ENCODE data around the gene HOXC10. TPM values are rescaled to one million over a fixed set of nuclear protein-coding genes. Genes with fewer than 3 reads are reported as not detected.

The HOXC10 gene
- total and polyA plus RNA-seq, 10 of the 15 experiments (the other 5 are each of a cell fraction or from before 2014, with no cell fraction given), result 0.59 TPM; not detected in 9

GRCh38 chr12:54008260-54008552 lies 23.3 kb downstream of the HOXC10 start:
- H3K27me3 ChIP-seq (replicated peaks in 1 of 2; ENCODE audit: control insufficient read depth in 2 of 2, insufficient read depth in 2 of 2, low read length in 1 of 2), result peaks cover 32 to 37% of the 10 kb centered on the region in 2 experiments
- H3K4me1 ChIP-seq (ENCODE audit: control insufficient read depth, insufficient read depth, low read length), result peaks cover 6% of the 10 kb centered on the region
- CTCF ChIA-PET, result interaction anchor here (1.1 to 6.1 kb wide), 10 partner anchors 8 to 207 kb away, joined by 3 to 105 read pairs (median 20); partner anchors contain the start of genes HOXC5 and SMUG1
- no peak overlapping the region for H2AFZ ChIP-seq (ENCODE audit: control insufficient read depth, low read depth, low read length)
- no TSS peak for BruUV-seq (replicated peaks)
- no peak overlapping the region for H3K27ac ChIP-seq (ENCODE audit: control insufficient read depth, insufficient read depth)
- DNase-seq (ENCODE audit: low read depth, low spot score), result no peak
- H3K79me2 ChIP-seq (ENCODE audit: control insufficient read depth, insufficient read depth, low read length), result no peaks in the 10 kb centered on the region
- H3K4me2 ChIP-seq (ENCODE audit: control insufficient read depth, insufficient read depth), result no peak overlapping the region
- 5% methylated on average over 2 of the region's 2 CpGs for WGBS (ENCODE audit: insufficient coverage, insufficient replicate concordance, low lambda C conversion rate, missing lambda C conversion rate)
- intact Hi-C loops (cut with micrococcal nuclease; ENCODE audit: unreplicated experiment), result loop anchor here (10.0 kb wide), 1 partner anchor 367 kb away; no protein-coding TSS in a partner anchor
- H4K20me1 ChIP-seq (ENCODE audit: control insufficient read depth, insufficient read depth), result no peaks in the 10 kb centered on the region
- H3K9ac ChIP-seq (ENCODE audit: control insufficient read depth, insufficient read depth, low read length), result no peak overlapping the region
- in situ Hi-C loops (cut with MboI), result no loop called here
- SMC1A ChIA-PET (ENCODE audit: uncharacterized antibody, unreplicated experiment), result interaction anchor here (0.8 to 3.4 kb wide), 7 partner anchors 8 to 194 kb away, joined by 3 to 37 read pairs (median 6); partner anchors contain the start of genes HOXC5, HOXC9 and SMUG1
- TF ChIP-seq ZNF274 (IDR thresholded peaks at IDR 0.05; ENCODE audit: insufficient read depth, insufficient read length) (no peak), BCL11A (IDR thresholded peaks at IDR 0.05; ENCODE audit: low read depth, low read length) (no peak), CUX1 (IDR thresholded peaks at IDR 0.05; ENCODE audit: insufficient replicate concordance, low read depth, low read length) (no peak), MEF2B (IDR thresholded peaks at IDR 0.05; ENCODE audit: partially characterized antibody, poor library complexity, severe bottlenecking) (no peak), YY1 (IDR thresholded peaks at IDR 0.05; ENCODE audit: low read depth, low read length) (no peak)
- H3K9me3 ChIP-seq (replicated peaks; ENCODE audit: control insufficient read depth, insufficient read depth, low read length), result no peaks in the 10 kb centered on the region
- no peak overlapping the region for H3K4me3 ChIP-seq
- ATAC-seq, result no peak
- POLR2A ChIA-PET, result no interaction called here
- RAD21 ChIA-PET (ENCODE audit: unreplicated experiment), result interaction anchor here (0.9 to 4.5 kb wide), 11 partner anchors 9 to 199 kb away, joined by 3 to 38 read pairs (median 5); partner anchors contain the start of genes HOXC10, HOXC4, HOXC5 and HOXC6
- FAIRE-seq, result no peak
- H3K36me3 ChIP-seq (ENCODE audit: control insufficient read depth in 2 of 2, insufficient read depth in 2 of 2, low read length in 1 of 2), result no peaks in the 10 kb centered on the region
